H1 (cell line): Measurements from ENCODE around the gene RGR. TPM values are rescaled to one million over a fixed set of nuclear protein-coding genes. Genes with fewer than 3 reads are reported as not detected.

Experiments
- CTCF ChIA-PET: fragments of 300-600 bp; sonication (Branson Sonifier 250); formaldehyde crosslinking; loops from one replicate; lab custom pipeline; 2021; ENCODE audit not compliant: partially characterized antibody; lab: Charles Lee
- POLR2A ChIA-PET: fragments of 300-600 bp; sonication (Branson Sonifier 250); formaldehyde crosslinking; loops from one replicate; lab custom pipeline; 2021; ENCODE audit warnings: inconsistent platforms; ENCODE audit not compliant: partially characterized antibody; lab: Charles Lee
- DNase-seq, 2 experiments: peaks; one replicate each; pipeline versions ENCODE4 v3.0.0 to v3.0.0-alpha.2; 2010 to 2022; ENCODE audit warnings: low spot score in 2 of 2, low read depth in 1 of 2, mixed read lengths in 1 of 2
- FAIRE-seq: peaks from 2 replicates; lab custom pipeline; 2011; peaks lifted over from hg19 to GRCh38; lab: Jason Lieb, UNC
- H2AFZ ChIP-seq: 2 replicates; pipeline ENCODE4 v1.8.1; 2012; ENCODE audit warnings: low read length, inconsistent platforms
- H2AK5ac ChIP-seq: 2 replicates; pipeline ENCODE4 v1.6.1; 2013; ENCODE audit warnings: low read depth, low read length
- H2BK120ac ChIP-seq: replicated peaks from 2 replicates; pipeline ENCODE3; 2013; ENCODE audit warnings: low read depth, low read length, inconsistent platforms
- H2BK12ac ChIP-seq: 2 replicates; pipeline ENCODE4 v1.6.1; 2013; ENCODE audit warnings: low read depth, low read length
- H2BK15ac ChIP-seq: 2 replicates; pipeline ENCODE4 v1.6.1; 2013; ENCODE audit warnings: low read length
- H2BK20ac ChIP-seq: 2 replicates; pipeline ENCODE4 v1.6.1; 2013; ENCODE audit warnings: low read length
- H2BK5ac ChIP-seq: 2 replicates; pipeline ENCODE4 v1.6.1; 2013; ENCODE audit warnings: low read depth, low read length
- H3K14ac ChIP-seq: 2 replicates; pipeline ENCODE4 v1.6.1; 2013; ENCODE audit warnings: inconsistent platforms; ENCODE audit not compliant: insufficient read length
- H3K18ac ChIP-seq: 2 replicates; pipeline ENCODE4 v1.6.1; 2013; ENCODE audit warnings: low read length; ENCODE audit errors: extremely low read depth
- H3K23ac ChIP-seq: 2 replicates; pipeline ENCODE4 v1.6.1; 2013; ENCODE audit warnings: inconsistent platforms; ENCODE audit not compliant: insufficient read length
- H3K23me2 ChIP-seq: 2 replicates; pipeline ENCODE4 v1.6.1; 2013; ENCODE audit warnings: low read depth, low read length
- H3K27ac ChIP-seq: 2 replicates; pipeline ENCODE4 v1.6.1; 2011; ENCODE audit warnings: low read depth, low read length, inconsistent platforms
- H3K27me3 ChIP-seq, 4 experiments: replicated peaks in 1 of 4; 1 replicate in 1 of 4; 2 replicates in 3 of 4; pipeline versions ENCODE4 v1.6.1 to v1.8.1; 2011 to 2013; ENCODE audit warnings: low read length in 3 of 4, mild to moderate bottlenecking in 3 of 4, inconsistent platforms in 2 of 4, mixed read lengths in 2 of 4, moderate library complexity in 1 of 4; ENCODE audit not compliant: control insufficient read depth in 3 of 4, insufficient read depth in 3 of 4; ENCODE audit errors: extremely low read depth in 1 of 4
- H3K36me3 ChIP-seq, 4 experiments: 2 replicates each; pipeline versions ENCODE4 v1.6.1 to v1.8.1; 2011 to 2013; ENCODE audit warnings: mild to moderate bottlenecking in 4 of 4, low read length in 3 of 4, moderate library complexity in 2 of 4, control low read depth in 1 of 4, inconsistent platforms in 1 of 4; ENCODE audit not compliant: insufficient read depth in 4 of 4, control insufficient read depth in 2 of 4
- H3K4ac ChIP-seq: replicated peaks from 2 replicates; pipeline ENCODE3; 2013; ENCODE audit warnings: low read length, low read depth, mixed read lengths, inconsistent platforms; ENCODE audit not compliant: insufficient read length
- H3K4me1 ChIP-seq, 4 experiments: replicated peaks in 1 of 4; 1 replicate in 1 of 4; 2 replicates in 3 of 4; pipeline versions ENCODE4 v1.6.1 to v1.8.1; 2011 to 2013; ENCODE audit warnings: low read length in 3 of 4, inconsistent platforms in 2 of 4, mixed read lengths in 1 of 4; ENCODE audit not compliant: insufficient read depth in 4 of 4, control insufficient read depth in 3 of 4
- H3K4me2 ChIP-seq, 2 experiments: 2 replicates each; pipeline versions ENCODE4 v1.6.1 to v1.8.1; 2011 to 2013; ENCODE audit warnings: low read depth in 2 of 2, low read length in 2 of 2, control low read depth in 1 of 2, inconsistent platforms in 1 of 2, mild to moderate bottlenecking in 1 of 2; ENCODE audit not compliant: insufficient read depth in 1 of 2
- H3K4me3 ChIP-seq, 4 experiments: fragments of 200-600, 300-600 bp in 1 of 4; sonication (generic), shearing (Covaris generic), sonication (Bioruptor Twin) in 1 of 4; 2 replicates each; pipeline versions ENCODE4 v1.5.1 to v1.8.1; 2011 to 2016; ENCODE audit warnings: low read length in 4 of 4, low read depth in 3 of 4, control low read depth in 2 of 4, inconsistent platforms in 2 of 4, mild to moderate bottlenecking in 2 of 4, mixed read lengths in 1 of 4, moderate library complexity in 1 of 4; ENCODE audit not compliant: insufficient read depth in 2 of 4; ENCODE audit errors: extremely low read depth in 1 of 4
- H3K56ac ChIP-seq: replicated peaks from 2 replicates; pipeline ENCODE3; 2013; ENCODE audit warnings: low read depth, mild to moderate bottlenecking, mixed read lengths, low read length, inconsistent platforms; ENCODE audit not compliant: insufficient read length
- H3K79me1 ChIP-seq: 2 replicates; pipeline ENCODE4 v1.6.1; 2013; ENCODE audit warnings: low read depth, low read length, control low read depth
- H3K79me2 ChIP-seq, 2 experiments: 2 replicates each; pipeline versions ENCODE4 v1.6.1 to v1.8.1; 2012 to 2013; ENCODE audit warnings: low read length in 2 of 2, mild to moderate bottlenecking in 2 of 2, inconsistent platforms in 1 of 2; ENCODE audit not compliant: insufficient read depth in 2 of 2, control insufficient read depth in 1 of 2
- H3K9ac ChIP-seq, 4 experiments: replicated peaks in 1 of 4; 1 replicate in 1 of 4; 2 replicates in 3 of 4; pipeline versions ENCODE4 v1.6.1 to v1.8.1; 2011 to 2013; ENCODE audit warnings: low read depth in 3 of 4, low read length in 3 of 4, control low read depth in 2 of 4, mild to moderate bottlenecking in 2 of 4, moderate library complexity in 2 of 4, inconsistent platforms in 1 of 4; ENCODE audit errors: extremely low read depth in 1 of 4
- H3K9me3 ChIP-seq, 2 experiments: 2 replicates each; pipeline versions ENCODE4 v1.6.1 to v1.8.1; 2012 to 2013; ENCODE audit warnings: mild to moderate bottlenecking in 2 of 2, moderate library complexity in 2 of 2, control low read depth in 1 of 2, inconsistent platforms in 1 of 2, low read depth in 1 of 2, low read length in 1 of 2, mixed read lengths in 1 of 2; ENCODE audit not compliant: insufficient read depth in 2 of 2
- H4K20me1 ChIP-seq, 2 experiments: replicated peaks in 1 of 2; 2 replicates each; pipeline versions ENCODE3 to v1.8.1; 2011 to 2013; ENCODE audit warnings: inconsistent platforms in 2 of 2, low read length in 2 of 2, mild to moderate bottlenecking in 1 of 2; ENCODE audit not compliant: insufficient read depth in 2 of 2, control insufficient read depth in 1 of 2
- H4K5ac ChIP-seq: 2 replicates; pipeline ENCODE4 v1.6.1; 2013; ENCODE audit warnings: low read length, low read depth, mixed read lengths, inconsistent platforms; ENCODE audit not compliant: insufficient read length
- H4K8ac ChIP-seq: 2 replicates; pipeline ENCODE4 v1.8.0; 2013; ENCODE audit warnings: mild to moderate bottlenecking, moderate library complexity, low read length, inconsistent platforms; ENCODE audit not compliant: insufficient read depth; ENCODE audit errors: extremely low read depth
- H4K91ac ChIP-seq: replicated peaks from 2 replicates; pipeline ENCODE3; 2013; ENCODE audit warnings: low read length, mixed read lengths, inconsistent platforms; ENCODE audit not compliant: insufficient read length
- EZH2 ChIP-seq: fragments of 200-600 bp; sonication (generic); IDR thresholded peaks from 2 replicates; pipeline ENCODE4 v1.7.1; 2012; ENCODE audit warnings: low read depth, mild to moderate bottlenecking, moderate library complexity, low read length, inconsistent platforms; ENCODE audit not compliant: severe bottlenecking
- RBBP5 ChIP-seq: IDR thresholded peaks from 2 replicates; pipeline ENCODE4 v1.7.1; 2012; ENCODE audit warnings: low read depth, mild to moderate bottlenecking, inconsistent platforms, low read length, moderate library complexity, borderline replicate concordance
- YY1 ChIP-seq: IDR thresholded peaks from 2 replicates; pipeline ENCODE4 v1.6.1; 2011; ENCODE audit warnings: low read depth, mild to moderate bottlenecking, low read length
- ZNF274 ChIP-seq: IDR thresholded peaks from 2 replicates; pipeline ENCODE4 v1.7.0; 2012; ENCODE audit warnings: low read length, borderline replicate concordance; ENCODE audit errors: extremely low read depth
- WGBS, 2 experiments: shearing (Covaris generic) in 1 of 2; methylation state at CpG; one replicate each; pipeline versions ENCODE4 v1.1.6 to v1.1.7; 2013 to 2015; ENCODE audit warnings: low lambda C conversion rate in 2 of 2, mixed read lengths in 2 of 2, inconsistent platforms in 1 of 2, low coverage in 1 of 2, missing lambda C conversion rate in 1 of 2; ENCODE audit not compliant: insufficient replicate concordance in 2 of 2, insufficient coverage in 1 of 2, insufficient read length in 1 of 2; ENCODE audit errors: extremely low coverage in 1 of 2, missing lambda C conversion rate in 1 of 2; 5-methylcytosine and 5-hydroxymethylcytosine counted together
- polyA plus RNA-seq, 7 experiments: library from polyadenylated mRNA; depleted of rRNA in 3 of 7; stranded (reverse) in 5 of 7; unstranded in 2 of 7; fragments of >200 nt in 5 of 7; fragments of 200-250 nt in 2 of 7; gene quantifications; 1 replicate in 5 of 7; 2 replicates in 1 of 7; 4 replicates in 1 of 7; pipeline versions ENCODE4 v1.2.1 to v1.2.3, GENCODE V29; 2011 to 2013; ENCODE audit warnings: missing spikeins in 2 of 7, mixed read lengths in 2 of 7
- total RNA-seq: library from RNA; stranded (reverse); fragmentation: NEBNext Ultra II Directional; extraction: Animal tissue kit (Norgen Biotek cat#: 25700); gene quantifications from 2 replicates; pipeline ENCODE4 v1.2.1, GENCODE V29; 2021

The RGR gene
- total and polyA plus RNA-seq, 2 of the 8 experiments (the other 6 are each of a cell fraction or from before 2014, with no cell fraction given) = not detected

GRCh38 chr10:84200537-84201243, 44.2 kb upstream of the RGR start:
- H3K23me2 ChIP-seq = no peaks in the 10 kb centered on the region
- no peak overlapping the region for H2BK5ac ChIP-seq
- no peak overlapping the region for H3K4ac ChIP-seq
- no peak overlapping the region for H3K4me3 ChIP-seq
- H3K9me3 ChIP-seq = no peaks in the 10 kb centered on the region
- no peak overlapping the region for H2AFZ ChIP-seq
- no peak overlapping the region for H2AK5ac ChIP-seq
- H3K23ac ChIP-seq = no peak overlapping the region
- H2BK15ac ChIP-seq = no peak overlapping the region
- H3K4me1 ChIP-seq = no peaks in the 10 kb centered on the region
- no peak overlapping the region for H3K9ac ChIP-seq
- no peak overlapping the region for H2BK120ac ChIP-seq
- CTCF ChIA-PET = interaction anchor here (0.7 to 10.8 kb wide), 12 partner anchors 8 to 349 kb away, joined by 3 to 248 read pairs (median 12); partner anchors contain the start of genes CDHR1 and GHITM
- WGBS, 2 experiments = 81% methylated on average over 11 of the region's 11 CpGs; no CpG with 5 or more reads in 1 of the 2 experiments
- no peak overlapping the region for H3K4me2 ChIP-seq
- H3K27ac ChIP-seq = no peak overlapping the region
- no peak overlapping the region for H3K56ac ChIP-seq
- H4K20me1 ChIP-seq = peaks cover 0 to 6% of the 10 kb centered on the region in 2 experiments
- POLR2A ChIA-PET = no interaction called here
- H2BK12ac ChIP-seq = no peak overlapping the region
- H4K5ac ChIP-seq = no peak overlapping the region
- H3K36me3 ChIP-seq = no peaks in the 10 kb centered on the region
- no peaks in the 10 kb centered on the region for H3K79me2 ChIP-seq
- no peak overlapping the region for H2BK20ac ChIP-seq
- DNase-seq = no peak
- no peak overlapping the region for H3K14ac ChIP-seq
- no peaks in the 10 kb centered on the region for H3K79me1 ChIP-seq
- no peak overlapping the region for H3K18ac ChIP-seq
- peaks cover 2 to 12% (median 7%) of the 10 kb centered on the region in 4 experiments; a peak in 6 of 7 replicates for H3K27me3 ChIP-seq
- H4K91ac ChIP-seq = no peak overlapping the region
- H4K8ac ChIP-seq = peak overlapping the region; percentile 57; the same call in 1 of the 2 replicates
- FAIRE-seq = no peak
- TF ChIP-seq YY1 = no peak
- no peak for TF ChIP-seq ZNF274
- no peak for TF ChIP-seq RBBP5
- TF ChIP-seq EZH2 = no peak
